Forelimb muscle (tissue), 1 donor: Measurements from ENCODE around the gene OXTR. TPM values are rescaled to one million over a fixed set of nuclear protein-coding genes. Genes with fewer than 3 reads are reported as not detected.
"Not testable (repeated sequence)": the region's sequence is repeated elsewhere in the genome, so short reads cannot be mapped to it uniquely, and the experiment has no call there.

Source experiments
- DNase-seq: peaks from one replicate; pipeline ENCODE4 v3.0.0-alpha.2; 2013; ENCODE audit warnings: low read depth
- polyA plus RNA-seq: library from polyadenylated mRNA; unstranded; fragments of 120-200 nt; gene quantifications from one replicate; pipeline ENCODE4 v1.2.1, GENCODE V29; 2013; ENCODE audit not compliant: insufficient read length

The OXTR gene
- polyA plus RNA-seq, 1 donor: 9.4 TPM

DNA sequence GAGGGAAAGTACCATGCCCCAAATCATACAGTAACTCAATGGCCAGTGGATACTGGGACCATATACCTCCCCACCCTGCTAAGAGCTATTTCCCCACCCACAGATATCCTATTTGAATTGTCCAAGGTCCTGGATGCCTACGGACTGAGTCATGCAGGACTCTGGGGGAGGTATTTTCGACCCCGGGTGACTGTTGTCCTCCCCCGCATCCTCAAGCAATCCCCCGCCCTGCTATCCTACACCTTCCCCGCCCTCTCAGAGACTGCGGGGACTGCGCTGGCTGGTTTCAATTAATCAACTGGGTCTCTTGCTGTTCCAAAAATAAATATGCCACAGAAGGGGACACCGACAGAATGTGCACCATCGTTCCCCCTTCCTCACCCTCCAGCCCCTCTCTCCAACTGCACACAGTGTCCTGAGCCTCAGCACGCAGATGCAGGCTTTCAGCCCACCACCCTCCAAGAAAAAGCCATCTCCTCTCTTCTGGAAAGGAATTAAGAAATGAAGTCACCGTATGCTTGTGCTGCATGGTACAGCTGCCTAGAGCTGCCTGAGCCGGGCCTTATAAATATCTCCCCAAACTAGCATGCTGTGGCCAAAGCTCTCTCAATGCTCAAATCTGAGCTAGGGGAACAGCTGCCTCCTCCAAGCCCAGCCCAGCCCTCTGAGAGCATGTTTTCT, 27.7 kb downstream of the OXTR start:
- no peak for DNase-seq

DNA sequence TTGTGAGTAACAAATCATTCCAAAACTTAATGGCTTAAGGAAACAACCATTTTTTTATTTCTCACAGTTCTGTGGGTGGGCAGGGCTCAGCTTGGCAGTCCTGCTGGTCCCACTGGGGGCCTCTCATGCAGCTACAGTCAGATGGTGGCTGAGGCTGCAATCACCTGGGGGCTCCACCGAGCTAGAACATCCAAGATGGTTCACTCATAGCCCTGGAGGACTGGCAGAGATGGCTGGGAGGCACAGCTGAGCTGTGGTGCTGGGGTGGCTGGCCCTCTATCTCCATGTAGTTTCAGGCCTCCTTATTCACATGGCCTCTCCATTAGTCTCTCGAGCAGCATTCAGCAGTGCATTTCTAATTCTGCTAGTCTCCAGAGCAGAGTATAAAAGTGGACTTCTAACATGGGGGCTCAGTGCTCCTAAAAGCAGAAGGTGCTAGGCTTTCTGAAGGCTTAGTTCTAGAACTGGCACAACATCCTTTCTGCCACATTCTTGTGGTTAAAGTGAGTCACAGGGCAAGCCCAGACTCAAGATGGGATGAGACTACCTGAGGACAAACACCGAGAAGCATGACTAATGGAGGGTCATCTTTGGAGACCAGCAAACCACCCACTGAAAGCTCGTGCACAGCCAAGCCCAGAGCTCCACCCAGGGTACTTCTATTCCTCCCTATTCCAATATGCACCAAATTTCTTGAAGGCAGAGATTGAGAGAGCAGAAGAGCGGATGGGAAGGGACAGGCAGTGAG, 29.5 kb downstream of the OXTR start:
- no peak for DNase-seq

DNA sequence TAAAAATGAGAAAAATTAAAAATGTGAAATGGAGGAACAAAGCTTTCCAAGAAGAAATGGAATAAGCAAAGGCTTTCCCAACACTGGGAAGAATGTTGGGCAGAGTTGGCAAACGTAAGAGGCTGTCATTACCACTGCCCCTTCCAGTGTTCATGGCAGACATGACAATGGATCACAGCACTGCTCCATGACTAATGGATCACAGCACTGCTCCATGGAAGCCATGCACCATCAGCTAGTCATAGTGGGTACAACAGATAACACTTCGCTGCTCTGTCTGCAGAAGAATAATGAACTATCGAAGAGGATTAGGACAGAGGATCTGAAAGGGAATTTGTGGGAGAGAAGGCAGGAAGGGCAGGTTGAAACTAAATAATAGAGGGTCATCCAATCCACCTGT, 30.8 kb downstream of the OXTR start:
- DNase-seq: no peak

GRCh38 chr3:8737823-8738222, 31.6 kb downstream of the OXTR start:
- DNase-seq: no peak

GRCh38 chr3:8737301-8737700, 32.1 kb downstream of the OXTR start:
- DNase-seq: no peak

- DNase-seq: no peak
Observed at GRCh38 chr3:8736436-8736835, 33.0 kb downstream of the OXTR start.

- no peak for DNase-seq
Observed at GRCh38 chr3:8734908-8735307, 34.5 kb downstream of the OXTR start.

- no peak for DNase-seq
Observed at GRCh38 chr3:8734137-8734878, 35.1 kb downstream of the OXTR start.

DNA sequence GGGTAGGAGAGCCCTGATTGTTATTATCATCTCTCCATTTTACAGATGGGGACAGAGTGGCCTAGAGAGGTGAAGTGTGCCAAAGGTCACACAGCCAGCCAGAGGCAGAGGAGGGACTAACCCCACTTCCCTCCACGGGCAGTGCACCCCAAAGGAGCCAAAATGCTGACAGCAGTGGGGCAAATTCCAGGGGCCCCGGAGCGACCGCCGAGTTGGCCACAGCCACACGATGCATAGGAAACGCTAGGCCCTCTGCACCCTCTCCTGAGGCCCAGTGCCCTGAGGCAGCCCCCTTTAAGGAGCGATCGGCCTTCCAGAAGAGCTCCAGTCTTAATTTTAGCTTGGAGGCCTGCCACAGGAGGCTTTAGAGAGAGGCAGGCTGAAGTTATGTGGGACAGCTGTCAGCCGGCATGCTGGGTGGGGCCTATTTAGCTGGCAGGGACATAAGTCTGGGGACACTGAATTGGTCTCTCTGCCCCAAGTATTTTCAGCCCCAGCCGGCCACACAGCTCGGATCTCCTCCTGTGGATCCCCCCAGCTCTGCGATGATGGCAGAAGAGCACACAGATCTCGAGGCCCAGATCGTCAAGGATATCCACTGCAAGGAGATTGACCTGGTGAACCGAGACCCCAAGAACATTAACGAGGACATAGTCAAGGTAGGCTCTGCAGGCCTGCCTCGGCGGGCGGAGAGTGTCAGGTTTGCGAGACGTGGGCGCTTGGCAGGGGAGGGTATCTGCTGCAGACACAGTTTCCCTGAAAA, 35.9 kb downstream of the OXTR start, which contains the start of gene CAV3:
CAV3 (plus strand) TSS at position 471 of the 763 bp plus-strand sequence; CDS start at position 546, 75 bp downstream.
- DNase-seq: peak; percentile 5

DNA sequence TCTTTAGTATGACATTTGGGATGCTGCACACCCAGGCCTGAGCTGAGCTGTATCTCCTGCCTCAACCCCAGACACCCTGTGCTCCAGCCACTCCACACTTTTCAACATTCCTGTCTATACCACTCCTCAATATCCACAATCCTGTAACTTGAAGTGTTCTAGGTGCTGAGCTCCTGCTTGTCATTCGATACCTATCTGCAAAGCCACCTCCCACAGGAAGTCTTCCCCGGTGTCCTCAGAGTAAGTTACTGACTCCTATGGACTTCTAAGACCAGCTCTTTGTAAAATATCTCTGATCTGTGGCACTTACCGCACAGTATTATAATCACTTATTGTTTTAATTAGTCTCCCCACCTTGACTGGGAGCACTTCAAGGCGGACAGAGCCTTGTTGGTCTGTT, 37.0 kb downstream of the OXTR start:
- no peak for DNase-seq

DNA sequence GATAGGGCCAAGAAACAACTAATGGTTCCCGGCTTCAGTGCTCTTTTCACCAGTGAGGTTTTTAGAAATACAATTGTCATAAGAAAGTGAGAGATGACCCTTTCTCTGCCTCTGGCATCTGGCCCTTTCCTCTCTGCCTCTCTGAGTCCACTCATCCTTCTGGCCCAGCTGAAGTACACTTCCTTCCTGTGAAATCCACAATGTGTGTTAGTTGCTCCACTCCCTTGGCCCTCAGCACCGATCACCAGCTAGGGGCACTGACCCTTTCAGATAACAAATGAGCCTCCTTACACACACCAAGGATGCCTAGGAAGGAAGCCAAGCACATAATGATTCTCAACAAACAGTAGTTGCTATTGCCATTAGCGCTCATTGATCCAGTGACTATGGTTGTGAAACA, 38.8 kb downstream of the OXTR start:
- DNase-seq: no peak

- no peak for DNase-seq
Observed at GRCh38 chr3:8729479-8729878, 39.9 kb downstream of the OXTR start.

GRCh38 chr3:8727605-8728512, 41.6 kb downstream of the OXTR start:
- DNase-seq: no peak

DNA sequence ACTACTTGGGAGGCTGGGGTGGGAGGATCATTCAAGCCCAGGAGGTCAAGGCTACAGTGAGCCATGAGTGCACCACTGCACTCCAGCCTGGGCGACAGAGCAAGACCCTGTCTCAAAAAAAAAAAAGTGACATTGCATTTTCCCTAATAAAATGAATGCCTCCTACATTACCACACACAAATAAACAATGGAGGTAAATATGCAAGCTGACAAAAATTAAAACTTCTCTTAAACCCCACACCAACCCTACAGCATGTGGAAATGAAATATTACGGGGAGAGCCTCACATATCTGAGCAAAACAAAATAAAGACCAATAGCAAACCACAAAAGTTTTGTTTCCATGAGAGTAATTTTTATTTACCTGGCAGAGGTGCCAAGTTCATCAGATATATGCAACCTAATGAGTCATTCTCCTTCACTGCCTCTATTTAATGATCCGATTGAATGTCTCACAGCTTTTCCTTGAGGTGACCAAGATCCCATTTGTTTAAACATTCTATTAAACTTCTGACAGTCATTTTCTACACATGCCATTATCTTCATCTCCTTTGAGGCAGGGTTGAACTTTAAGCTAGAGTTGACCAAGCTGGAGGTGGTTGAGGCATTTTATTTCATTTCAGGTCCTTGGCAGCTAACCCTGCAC, 45.2 kb downstream of the OXTR start:
- no peak for DNase-seq

DNA sequence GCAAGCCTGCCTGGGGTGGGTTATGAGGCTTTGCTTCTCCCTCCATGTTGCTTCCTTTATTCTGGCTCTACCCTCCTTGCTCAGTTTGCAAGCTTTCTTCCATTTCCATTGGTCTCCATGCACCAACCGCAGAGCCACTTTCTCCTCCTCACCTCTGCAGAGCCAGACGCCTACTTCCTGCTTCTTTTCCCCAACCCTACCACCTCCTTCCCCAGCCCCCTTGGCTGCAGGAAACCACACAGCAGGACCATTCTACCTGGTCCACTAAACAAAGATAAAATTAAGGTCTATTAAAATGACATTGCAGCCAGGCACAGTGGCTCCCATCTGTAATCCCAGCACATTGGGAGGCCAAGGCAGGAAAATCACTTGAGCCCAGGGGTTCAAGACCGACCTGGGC, 45.8 kb downstream of the OXTR start:
- DNase-seq: no peak

- no peak for DNase-seq
Observed at GRCh38 chr3:8722808-8723207, 46.6 kb downstream of the OXTR start.

DNA sequence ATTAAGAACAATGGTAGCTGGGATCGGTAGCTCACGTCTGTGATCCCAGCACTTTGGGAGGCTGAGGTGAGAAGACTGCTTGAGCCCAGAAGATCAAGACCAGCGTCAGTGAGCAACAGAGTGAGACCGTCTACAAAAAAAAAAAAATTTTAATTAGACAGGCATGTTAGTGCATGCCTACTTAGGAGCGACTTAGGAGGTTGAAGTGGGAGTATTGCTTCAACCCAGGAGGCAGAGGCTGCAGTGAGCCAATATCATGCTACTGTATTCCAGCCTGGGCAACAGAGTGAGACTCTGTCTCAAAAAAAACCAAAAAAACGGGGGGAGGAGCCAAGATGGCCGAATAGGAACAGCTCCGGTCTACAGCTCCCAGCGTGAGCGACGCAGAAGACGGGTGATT, 53.7 kb downstream of the OXTR start:
- DNase-seq: not testable (repeated sequence)

DNA sequence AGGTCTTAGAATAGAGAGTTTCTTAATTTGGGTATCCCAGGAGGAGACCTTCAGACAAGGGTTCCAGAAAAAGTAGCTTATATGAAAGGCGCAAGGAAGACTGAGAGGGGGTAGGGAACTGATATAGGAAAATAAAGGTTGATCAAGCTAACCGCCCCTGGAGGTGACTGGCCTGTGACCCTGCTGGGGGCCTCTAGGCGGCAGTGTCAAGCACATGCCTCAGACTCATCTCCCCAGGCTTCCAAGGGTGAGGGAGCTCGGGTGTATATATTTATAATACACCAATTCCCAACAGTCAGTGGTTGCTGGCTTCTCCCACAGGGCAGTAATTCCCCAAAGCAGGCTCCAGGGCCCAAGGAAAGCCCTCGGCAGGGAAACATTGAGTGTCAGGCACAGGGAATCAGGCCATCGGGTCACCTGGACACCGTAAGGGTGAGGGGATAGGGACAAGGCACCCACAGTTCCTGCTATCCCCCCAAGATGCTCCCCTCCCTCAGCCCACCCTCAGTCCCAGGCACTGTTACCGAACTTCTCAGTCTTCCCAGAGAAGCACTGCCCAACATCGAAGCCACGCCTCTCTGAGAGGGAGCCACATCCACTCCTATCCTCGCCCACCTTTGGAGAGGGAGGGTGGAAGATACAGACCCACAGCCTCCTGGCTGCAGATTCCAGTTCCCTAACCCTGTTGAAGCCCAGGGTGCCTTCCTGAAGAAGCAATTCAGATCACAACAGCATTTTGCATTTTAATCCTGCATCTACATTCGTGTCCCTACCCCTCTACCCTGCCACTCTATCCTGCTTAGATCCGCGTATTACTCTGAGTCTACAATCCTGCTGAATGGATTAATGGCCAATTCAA, 55.3 kb downstream of the OXTR start:
- no peak for DNase-seq

DNA sequence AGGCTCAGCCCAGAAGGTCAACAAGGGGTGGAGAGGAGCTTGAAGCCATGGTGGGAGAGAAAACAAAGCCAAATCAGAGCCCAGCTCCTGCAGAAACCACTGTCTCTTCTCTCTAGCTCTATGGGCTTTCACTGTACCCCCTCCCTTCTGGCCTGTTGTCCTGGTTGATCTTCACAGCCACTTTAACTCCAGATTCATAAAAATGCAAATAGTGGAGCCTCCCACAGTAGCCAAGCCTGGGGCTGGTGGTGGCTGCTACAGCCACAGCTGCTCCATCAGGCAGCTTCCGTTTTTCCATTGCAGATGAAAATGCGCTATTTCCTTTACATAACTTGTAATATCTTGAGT, 56.5 kb downstream of the OXTR start:
- no peak for DNase-seq
